HepG2 (cell line): ENCODE measurements around the gene C1QC. TPM values are rescaled to one million over a fixed set of nuclear protein-coding genes. Genes with fewer than 3 reads are reported as not detected.

Experiments used
- ATAC-seq: fragments of 200-7000 bp; cut with Tn5 transposase; 3 replicates; pipeline ENCODE4 v1.9.1; 2020; ENCODE audit warnings: mild to moderate bottlenecking, moderate library complexity
- BruUV-seq: library from RNA; stranded (reverse); fragments of 400-500 nt; replicated peaks from 2 replicates; lab custom pipeline; 2021; lab: Mats Ljungman, UMichigan
- CTCF ChIA-PET: fragments of 300-600 bp; formaldehyde crosslinking; extraction: SDS; loops from one replicate; lab custom pipeline; 2021; ENCODE audit warnings: low total read pairs, inconsistent platforms, low intra/inter-chr PET ratio; lab: Yijun Ruan, JAX
- POLR2A ChIA-PET: fragments of 350-600 bp; sonication (Branson Sonifier 250); formaldehyde crosslinking; loops from one replicate; lab custom pipeline; 2020; ENCODE audit warnings: antibody characterized with exemption, inconsistent platforms; lab: Yijun Ruan, JAX
- DNase-seq: peaks from one replicate; pipeline ENCODE4 v3.0.0-alpha.2; 2015; ENCODE audit warnings: low spot score
- FAIRE-seq: peaks from 3 replicates; lab custom pipeline; 2011; peaks lifted over from hg19 to GRCh38; lab: Jason Lieb, UNC
- H2AFZ ChIP-seq: one replicate; pipeline ENCODE4 v1.6.1; 2011; ENCODE audit warnings: low read length, inconsistent platforms
- H3K27ac ChIP-seq: fragments of 300-600 bp; 3 replicates; pipeline ENCODE4 v1.8.0; 2011; ENCODE audit warnings: mixed run types, mild to moderate bottlenecking, mixed read lengths, low read length, inconsistent platforms; ENCODE audit not compliant: insufficient read depth; ENCODE audit errors: extremely low read length
- H3K27me3 ChIP-seq, 2 experiments: fragments of 200-600 bp in 1 of 2; 2 replicates in 1 of 2; 3 replicates in 1 of 2; pipeline versions ENCODE4 v1.6.0 to v1.8.0; 2011; ENCODE audit warnings: low read length in 2 of 2, mild to moderate bottlenecking in 2 of 2, moderate library complexity in 2 of 2, inconsistent platforms in 1 of 2; ENCODE audit not compliant: insufficient read depth in 2 of 2, control insufficient read depth in 1 of 2
- H3K36me3 ChIP-seq, 2 experiments: fragments of 200-600 bp in 1 of 2; replicated peaks in 1 of 2; 2 replicates in 1 of 2; 3 replicates in 1 of 2; pipeline versions ENCODE4 v1.5.1 to v1.8.0; 2011; ENCODE audit warnings: low read length in 2 of 2, inconsistent platforms in 1 of 2; ENCODE audit not compliant: insufficient read depth in 2 of 2, control insufficient read depth in 1 of 2
- H3K4me1 ChIP-seq: 2 replicates; pipeline ENCODE4 v1.5.1; 2012; ENCODE audit warnings: low read length, inconsistent platforms; ENCODE audit not compliant: insufficient read depth
- H3K4me2 ChIP-seq: 2 replicates; pipeline ENCODE4 v1.6.0; 2011; ENCODE audit warnings: low read depth, low read length, inconsistent platforms
- H3K4me3 ChIP-seq, 3 experiments: fragments of 200-600 bp in 1 of 3; sonication (generic), shearing (Covaris generic) in 1 of 3; replicated peaks in 1 of 3; 2 replicates each; pipeline ENCODE4 v1.5.1; 2011 to 2016; ENCODE audit warnings: low read length in 3 of 3, inconsistent platforms in 2 of 3, low read depth in 2 of 3, mild to moderate bottlenecking in 2 of 3, control low read depth in 1 of 3, mixed read lengths in 1 of 3; ENCODE audit not compliant: insufficient read depth in 1 of 3
- H3K79me2 ChIP-seq: one replicate; pipeline ENCODE4 v1.6.1; 2011; ENCODE audit warnings: low read length, inconsistent platforms; ENCODE audit not compliant: insufficient read depth
- H3K9ac ChIP-seq: 2 replicates; pipeline ENCODE4 v1.6.0; 2011; ENCODE audit warnings: mild to moderate bottlenecking, low read depth, low read length, inconsistent platforms; ENCODE audit not compliant: insufficient read depth
- H3K9me3 ChIP-seq: 2 replicates; pipeline ENCODE4 v1.5.1; 2012; ENCODE audit warnings: mild to moderate bottlenecking, low read length
- H4K20me1 ChIP-seq: 2 replicates; pipeline ENCODE4 v1.6.0; 2011; ENCODE audit warnings: inconsistent platforms, mild to moderate bottlenecking, low read length, moderate library complexity; ENCODE audit not compliant: insufficient read depth
- CREB1 ChIP-seq, 2 experiments: fragments of 450-650 bp in 1 of 2; IDR thresholded peaks; 2 replicates each; pipeline ENCODE4 v1.6.1; 2016 to 2017; ENCODE audit warnings: control low read depth in 1 of 2, mild to moderate bottlenecking in 1 of 2, missing compliant biosample characterization in 1 of 2, missing genetic modification characterization in 1 of 2
- IKZF4 ChIP-seq: sonication (generic); formaldehyde crosslinking; IDR thresholded peaks from 2 replicates; pipeline ENCODE4 v1.5.1; 2020; ENCODE audit warnings: borderline replicate concordance, mild to moderate bottlenecking, low read depth, missing genetic modification reagents; ENCODE audit errors: not compliant biosample characterization
- KLF16 ChIP-seq, 2 experiments: sonication (generic) in 1 of 2; formaldehyde crosslinking in 1 of 2; IDR thresholded peaks; 2 replicates each; pipeline versions ENCODE4 v1.6.1 to v1.8.0; 2016 to 2023; ENCODE audit warnings: missing genetic modification reagents in 2 of 2, missing compliant biosample characterization in 1 of 2
- WGBS: methylation state at CpG from one replicate; pipeline ENCODE4 v1.1.6; 2017; ENCODE audit warnings: low lambda C conversion rate; 5-methylcytosine and 5-hydroxymethylcytosine counted together
- in situ Hi-C: cut with HindIII; loops from 2 replicates; pipeline ENCODE4 v1.10.0; 2017; ENCODE audit warnings: low pct_unique_long_range_greater_than_20kb; ENCODE audit not compliant: extremely low pct_ligation_motif_present
- intact Hi-C: fragments of 100-400 bp; cut with micrococcal nuclease; formaldehyde crosslinking; loops from one replicate; pipeline ENCODE4 v1.10.0; 2022; ENCODE audit not compliant: unreplicated experiment
- polyA plus RNA-seq, 8 experiments: library from polyadenylated mRNA; depleted of rRNA in 3 of 8; stranded (reverse) in 7 of 8; unstranded in 1 of 8; fragments of >200 nt; fragmentation: Illumina TruSeq in 4 of 8; extraction: Trizol in 4 of 8; gene quantifications; 2 replicates each; pipeline versions ENCODE4 v1.2.1 to v1.2.3, GENCODE V29; 2011 to 2016; ENCODE audit warnings: low read depth in 4 of 8, missing spikeins in 1 of 8, mixed read lengths in 1 of 8; ENCODE audit not compliant: insufficient read depth in 1 of 8
- total RNA-seq, 5 experiments: library from RNA; depleted of rRNA; stranded (reverse); fragments of >200 nt; fragmentation: Illumina TruSeq; extraction: Trizol; gene quantifications; 2 replicates each; pipeline ENCODE4 v1.2.3, GENCODE V29; 2016; ENCODE audit warnings: low read depth in 1 of 5
- TF ChIP-seq, protein P1 (sequence below): sonication (generic); formaldehyde crosslinking; IDR thresholded peaks from 2 replicates; pipeline ENCODE4 v1.9.0; 2021; ENCODE audit warnings: missing genetic modification reagents, mild to moderate bottlenecking, borderline replicate concordance
- TF ChIP-seq, protein P2 (sequence below): sonication (generic); formaldehyde crosslinking; IDR thresholded peaks from 2 replicates; pipeline ENCODE4 v1.5.0; 2020; ENCODE audit warnings: mild to moderate bottlenecking, missing genetic modification reagents, moderate library complexity
- TF ChIP-seq, protein P3 (sequence below): sonication (generic); formaldehyde crosslinking; IDR thresholded peaks from 2 replicates; pipeline ENCODE4 v1.4.0; 2020; ENCODE audit warnings: missing genetic modification reagents
- TF ChIP-seq, protein P4 (sequence below): sonication (generic); formaldehyde crosslinking; IDR thresholded peaks from 2 replicates; pipeline ENCODE4 v1.8.0; 2022; ENCODE audit warnings: mild to moderate bottlenecking, missing genetic modification reagents

The C1QC gene
- total and polyA plus RNA-seq, 2 of the 13 experiments (the other 11 are each of a cell fraction or from before 2014, with no cell fraction given), result not detected

DNA sequence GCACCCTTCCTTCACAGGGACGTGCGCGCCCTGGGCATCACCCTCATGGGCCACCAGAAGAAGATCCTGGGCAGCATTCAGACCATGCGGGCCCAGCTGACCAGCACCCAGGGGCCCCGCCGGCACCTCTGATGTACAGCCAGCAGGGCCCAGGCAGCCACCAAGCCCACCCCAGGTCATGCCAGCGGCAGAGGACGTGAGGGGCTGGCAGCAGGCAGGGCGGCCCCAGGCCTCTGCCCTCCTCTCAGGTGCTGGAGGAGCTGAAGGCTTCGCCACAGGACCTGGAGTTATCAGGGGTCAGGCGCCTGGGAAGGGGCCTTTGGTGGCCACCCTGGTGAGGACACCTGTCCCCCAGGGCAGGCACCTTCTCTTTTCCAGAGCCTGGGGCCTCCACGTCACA is 41.8 kb upstream of the C1QC start (continued):
- TF ChIP-seq, protein P1, sequence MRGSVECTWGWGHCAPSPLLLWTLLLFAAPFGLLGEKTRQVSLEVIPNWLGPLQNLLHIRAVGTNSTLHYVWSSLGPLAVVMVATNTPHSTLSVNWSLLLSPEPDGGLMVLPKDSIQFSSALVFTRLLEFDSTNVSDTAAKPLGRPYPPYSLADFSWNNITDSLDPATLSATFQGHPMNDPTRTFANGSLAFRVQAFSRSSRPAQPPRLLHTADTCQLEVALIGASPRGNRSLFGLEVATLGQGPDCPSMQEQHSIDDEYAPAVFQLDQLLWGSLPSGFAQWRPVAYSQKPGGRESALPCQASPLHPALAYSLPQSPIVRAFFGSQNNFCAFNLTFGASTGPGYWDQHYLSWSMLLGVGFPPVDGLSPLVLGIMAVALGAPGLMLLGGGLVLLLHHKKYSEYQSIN (CRISPR knock-in tag), result no peak
- TF ChIP-seq, protein P2, sequence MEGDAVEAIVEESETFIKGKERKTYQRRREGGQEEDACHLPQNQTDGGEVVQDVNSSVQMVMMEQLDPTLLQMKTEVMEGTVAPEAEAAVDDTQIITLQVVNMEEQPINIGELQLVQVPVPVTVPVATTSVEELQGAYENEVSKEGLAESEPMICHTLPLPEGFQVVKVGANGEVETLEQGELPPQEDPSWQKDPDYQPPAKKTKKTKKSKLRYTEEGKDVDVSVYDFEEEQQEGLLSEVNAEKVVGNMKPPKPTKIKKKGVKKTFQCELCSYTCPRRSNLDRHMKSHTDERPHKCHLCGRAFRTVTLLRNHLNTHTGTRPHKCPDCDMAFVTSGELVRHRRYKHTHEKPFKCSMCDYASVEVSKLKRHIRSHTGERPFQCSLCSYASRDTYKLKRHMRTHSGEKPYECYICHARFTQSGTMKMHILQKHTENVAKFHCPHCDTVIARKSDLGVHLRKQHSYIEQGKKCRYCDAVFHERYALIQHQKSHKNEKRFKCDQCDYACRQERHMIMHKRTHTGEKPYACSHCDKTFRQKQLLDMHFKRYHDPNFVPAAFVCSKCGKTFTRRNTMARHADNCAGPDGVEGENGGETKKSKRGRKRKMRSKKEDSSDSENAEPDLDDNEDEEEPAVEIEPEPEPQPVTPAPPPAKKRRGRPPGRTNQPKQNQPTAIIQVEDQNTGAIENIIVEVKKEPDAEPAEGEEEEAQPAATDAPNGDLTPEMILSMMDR (CRISPR knock-in tag), result no peak
- no peak for TF ChIP-seq KLF16 (CRISPR knock-in tag; IDR thresholded peaks at IDR 0.05)
- TF ChIP-seq IKZF4 (CRISPR knock-in tag), result no peak
- TF ChIP-seq, protein P3, sequence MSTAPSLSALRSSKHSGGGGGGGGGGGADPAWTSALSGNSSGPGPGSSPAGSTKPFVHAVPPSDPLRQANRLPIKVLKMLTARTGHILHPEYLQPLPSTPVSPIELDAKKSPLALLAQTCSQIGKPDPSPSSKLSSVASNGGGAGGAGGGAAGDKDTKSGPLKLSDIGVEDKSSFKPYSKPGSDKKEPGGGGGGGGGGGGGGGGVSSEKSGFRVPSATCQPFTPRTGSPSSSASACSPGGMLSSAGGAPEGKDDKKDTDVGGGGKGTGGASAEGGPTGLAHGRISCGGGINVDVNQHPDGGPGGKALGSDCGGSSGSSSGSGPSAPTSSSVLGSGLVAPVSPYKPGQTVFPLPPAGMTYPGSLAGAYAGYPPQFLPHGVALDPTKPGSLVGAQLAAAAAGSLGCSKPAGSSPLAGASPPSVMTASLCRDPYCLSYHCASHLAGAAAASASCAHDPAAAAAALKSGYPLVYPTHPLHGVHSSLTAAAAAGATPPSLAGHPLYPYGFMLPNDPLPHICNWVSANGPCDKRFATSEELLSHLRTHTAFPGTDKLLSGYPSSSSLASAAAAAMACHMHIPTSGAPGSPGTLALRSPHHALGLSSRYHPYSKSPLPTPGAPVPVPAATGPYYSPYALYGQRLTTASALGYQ (CRISPR knock-in tag), result no peak

DNA sequence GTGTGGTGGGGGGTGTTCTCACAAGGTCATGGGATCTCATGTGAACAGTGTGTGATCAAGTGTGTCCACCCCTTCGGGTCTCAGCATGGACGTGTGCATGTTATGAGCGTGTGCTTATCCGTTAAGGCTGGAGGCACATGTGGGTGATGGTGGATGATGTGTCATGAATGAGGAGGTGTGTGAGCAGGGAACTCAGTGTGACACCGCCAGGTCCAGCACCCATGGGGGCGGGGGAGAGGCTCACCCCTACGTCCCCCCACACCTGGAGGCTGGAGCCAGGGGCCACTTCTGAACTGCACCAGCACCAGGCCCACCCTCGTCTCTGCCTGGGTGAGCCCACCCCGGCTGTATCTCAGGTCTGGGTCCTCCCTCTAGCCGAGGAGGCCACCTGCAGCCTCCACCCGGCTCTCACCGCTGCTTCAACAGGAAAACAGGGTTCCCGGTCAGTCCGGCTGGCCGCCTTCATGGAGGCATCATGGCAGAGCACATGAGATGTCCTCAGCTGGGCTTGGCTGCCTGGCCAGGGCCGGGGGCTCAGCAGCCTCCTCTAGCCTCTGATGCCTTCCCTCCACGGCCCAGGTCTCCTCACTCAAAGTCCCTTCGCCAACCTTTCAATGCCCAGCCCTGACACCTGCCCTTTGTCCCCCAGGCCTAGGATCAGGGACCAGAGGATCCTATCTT is 41.2 kb upstream of the C1QC start:
- WGBS, result 8% methylated on average over 7 of the region's 18 CpGs
- intact Hi-C loops, result no loop called here
- H3K9ac ChIP-seq, result no peak overlapping the region
- no peak overlapping the region for H3K27ac ChIP-seq
- TF ChIP-seq CREB1 (IDR thresholded peaks at IDR 0.05), result 0 out of 2 replicates have a peak, but pooled peaks have one; percentile 28
- no peak for TF ChIP-seq CREB1 (CRISPR knock-in tag; IDR thresholded peaks at IDR 0.05)
- TF ChIP-seq, protein P4, sequence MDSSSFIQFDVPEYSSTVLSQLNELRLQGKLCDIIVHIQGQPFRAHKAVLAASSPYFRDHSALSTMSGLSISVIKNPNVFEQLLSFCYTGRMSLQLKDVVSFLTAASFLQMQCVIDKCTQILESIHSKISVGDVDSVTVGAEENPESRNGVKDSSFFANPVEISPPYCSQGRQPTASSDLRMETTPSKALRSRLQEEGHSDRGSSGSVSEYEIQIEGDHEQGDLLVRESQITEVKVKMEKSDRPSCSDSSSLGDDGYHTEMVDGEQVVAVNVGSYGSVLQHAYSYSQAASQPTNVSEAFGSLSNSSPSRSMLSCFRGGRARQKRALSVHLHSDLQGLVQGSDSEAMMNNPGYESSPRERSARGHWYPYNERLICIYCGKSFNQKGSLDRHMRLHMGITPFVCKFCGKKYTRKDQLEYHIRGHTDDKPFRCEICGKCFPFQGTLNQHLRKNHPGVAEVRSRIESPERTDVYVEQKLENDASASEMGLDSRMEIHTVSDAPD (CRISPR knock-in tag), result no peak
- TF ChIP-seq, all 625 proteins: peak for 1
- BruUV-seq, result no TSS peak
- H2AFZ ChIP-seq, result no peak overlapping the region
- H3K4me1 ChIP-seq, result no peaks in the 10 kb centered on the region
- peaks cover 20 to 66% of the 10 kb centered on the region in 2 experiments; a peak in 4 of 5 replicates for H3K27me3 ChIP-seq
- H3K4me3 ChIP-seq, result no peak overlapping the region
- H4K20me1 ChIP-seq, result no peaks in the 10 kb centered on the region
- in situ Hi-C loops, result no loop called here
- ATAC-seq, result no peak
- FAIRE-seq, result no peak
- no peaks in the 10 kb centered on the region for H3K36me3 ChIP-seq
- no peak for DNase-seq
- H3K79me2 ChIP-seq, result no peaks in the 10 kb centered on the region
- H3K9me3 ChIP-seq, result no peaks in the 10 kb centered on the region
- no peak overlapping the region for H3K4me2 ChIP-seq
- CTCF ChIA-PET, result no interaction called here
- POLR2A ChIA-PET, result no interaction called here
